Kidney tubule cell (primary cell): ENCODE measurements around the gene CBFA2T2.
A peak's percentile ranks its signal among the peaks of the same experiment; 100 is the strongest.
"Not testable (repeated sequence)": the region's sequence is repeated elsewhere in the genome, so short reads cannot be mapped to it uniquely, and the experiment has no call there.

Source experiments
- DNase-seq: peaks from one replicate; pipeline ENCODE4 v3.0.0-alpha.2; 2018; ENCODE audit warnings: low spot score

Gene CBFA2T2

GRCh38 chr20:33551778-33552177 is 61.9 kb downstream of the CBFA2T2 start:
- no peak for DNase-seq

- DNase-seq: no peak
Measured at GRCh38 chr20:33552519-33552918, 62.6 kb downstream of the CBFA2T2 start.

- no peak for DNase-seq
Measured at GRCh38 chr20:33553516-33553915, 63.6 kb downstream of the CBFA2T2 start.

GRCh38 chr20:33554914-33555420 is 65.1 kb downstream of the CBFA2T2 start:
- DNase-seq: peak; percentile 92

- DNase-seq: no peak
Measured at GRCh38 chr20:33555755-33556154, 65.9 kb downstream of the CBFA2T2 start.

- DNase-seq: no peak
Measured at GRCh38 chr20:33556246-33556645, 66.3 kb downstream of the CBFA2T2 start.

GRCh38 chr20:33558348-33559144 is 68.7 kb downstream of the CBFA2T2 start:
- DNase-seq: no peak

- DNase-seq: no peak
Measured at GRCh38 chr20:33559212-33559611, 69.3 kb downstream of the CBFA2T2 start.

- DNase-seq: no peak
Measured at GRCh38 chr20:33560026-33560425, 70.1 kb downstream of the CBFA2T2 start.

- DNase-seq: not testable (repeated sequence)
Measured at GRCh38 chr20:33561053-33561452, 71.2 kb downstream of the CBFA2T2 start.

GRCh38 chr20:33561692-33562601 is 72.1 kb downstream of the CBFA2T2 start:
- peak; percentile 82 for DNase-seq

- no peak for DNase-seq
Measured at GRCh38 chr20:33563788-33564187, 73.9 kb downstream of the CBFA2T2 start.

GRCh38 chr20:33566781-33567603 is 77.1 kb downstream of the CBFA2T2 start:
- DNase-seq: no peak

- DNase-seq: no peak
Measured at GRCh38 chr20:33567949-33568348, 78.1 kb downstream of the CBFA2T2 start.

GRCh38 chr20:33568378-33568777 is 78.5 kb downstream of the CBFA2T2 start:
- no peak for DNase-seq

- DNase-seq: no peak
Measured at GRCh38 chr20:33568868-33569801, 79.2 kb downstream of the CBFA2T2 start.

GRCh38 chr20:33569802-33570391 is 80.0 kb downstream of the CBFA2T2 start:
- no peak for DNase-seq

GRCh38 chr20:33570743-33571142 is 80.8 kb downstream of the CBFA2T2 start:
- no peak for DNase-seq

GRCh38 chr20:33573268-33573667 is 83.4 kb downstream of the CBFA2T2 start:
- DNase-seq: not testable (repeated sequence)

GRCh38 chr20:33575282-33575681 is 85.4 kb downstream of the CBFA2T2 start:
- DNase-seq: no peak
